ENCODE results near the gene CXXC5.
"Not testable (repeated sequence)": the region's sequence is repeated elsewhere in the genome, so short reads cannot be mapped to it uniquely, and the experiment has no call there.

CXXC5 gene

GRCh38 chr5:139717221-139717620 lies 69.1 kb downstream of the CXXC5 start:
- TF ChIP-seq CTCF (IDR thresholded peaks at IDR 0.05; ENCODE audit: insufficient read depth, low read depth, low read length, missing control alignments) = no peak
- no peak for DNase-seq (ENCODE audit: low read depth)

GRCh38 chr5:139718403-139718802 lies 70.3 kb downstream of the CXXC5 start:
- DNase-seq (ENCODE audit: low read depth); H3K4me3 ChIP-seq (ENCODE audit: low read depth, low read length): not testable (repeated sequence)

More at GRCh38 chr5:139717221-139717620, 69.1 kb downstream of the CXXC5 start:
- no peak overlapping the region for H3K4me3 ChIP-seq (ENCODE audit: low read depth, low read length)

GRCh38 chr5:139719970-139720369 lies 71.8 kb downstream of the CXXC5 start:
- DNase-seq (ENCODE audit: low read depth); H3K4me3 ChIP-seq (ENCODE audit: low read depth, low read length): not testable (repeated sequence)

GRCh38 chr5:139723986-139724587 lies 75.9 kb downstream of the CXXC5 start:
- DNase-seq (ENCODE audit: low read depth) = no peak
- no peak for TF ChIP-seq CTCF (IDR thresholded peaks at IDR 0.05; ENCODE audit: insufficient read depth, low read depth, low read length, missing control alignments)
- no peak overlapping the region for H3K4me3 ChIP-seq (ENCODE audit: low read depth, low read length)

- no peak for DNase-seq (ENCODE audit: low read depth)
- H3K4me3 ChIP-seq (ENCODE audit: low read depth, low read length) = no peak overlapping the region
- TF ChIP-seq CTCF (IDR thresholded peaks at IDR 0.05; ENCODE audit: insufficient read depth, low read depth, low read length, missing control alignments) = no peak
Measured at GRCh38 chr5:139725073-139725830, 77.1 kb downstream of the CXXC5 start.

- no peak overlapping the region for H3K4me3 ChIP-seq (ENCODE audit: low read depth, low read length)
- TF ChIP-seq CTCF (IDR thresholded peaks at IDR 0.05; ENCODE audit: insufficient read depth, low read depth, low read length, missing control alignments) = no peak
- DNase-seq (ENCODE audit: low read depth) = no peak
Measured at GRCh38 chr5:139726248-139726647, 78.1 kb downstream of the CXXC5 start.

GRCh38 chr5:139727615-139728014 lies 79.5 kb downstream of the CXXC5 start:
- not testable (repeated sequence) for DNase-seq (ENCODE audit: low read depth); H3K4me3 ChIP-seq (ENCODE audit: low read depth, low read length)

GRCh38 chr5:139731281-139731680 lies 83.1 kb downstream of the CXXC5 start:
- no peak overlapping the region for H3K4me3 ChIP-seq (ENCODE audit: low read depth, low read length)
- no peak for DNase-seq (ENCODE audit: low read depth)
- no peak for TF ChIP-seq CTCF (IDR thresholded peaks at IDR 0.05; ENCODE audit: insufficient read depth, low read depth, low read length, missing control alignments)

All from GM12865 (cell line).